ENCODE data around the gene MAN1C1.

GRCh38 chr1:25740071-25740470 is 123.5 kb downstream of the MAN1C1 start:
- TF ChIP-seq CTCF (IDR thresholded peaks at IDR 0.05) (no peak), POLR2A (IDR thresholded peaks at IDR 0.05) (no peak)
